ENCODE results near the gene HS3ST4. TPM values are rescaled to one million over a fixed set of nuclear protein-coding genes. Genes with fewer than 3 reads are reported as not detected.

The HS3ST4 gene
- total RNA-seq, 1 donor from 2014 or later: 1.5 TPM

- no peak overlapping the region for H3K27ac ChIP-seq
- H3K36me3 ChIP-seq: no peaks in the 10 kb centered on the region
- no peaks in the 10 kb centered on the region for H3K4me1 ChIP-seq
- H3K4me3 ChIP-seq: no peak overlapping the region
- no peaks in the 10 kb centered on the region for H3K27me3 ChIP-seq
- TF ChIP-seq POLR2AphosphoS5 (IDR thresholded peaks at IDR 0.05; ENCODE audit: insufficient read depth in 1 of 2, low read depth in 1 of 2): no peak
- no peak for TF ChIP-seq CTCF (IDR thresholded peaks at IDR 0.05)
- TF ChIP-seq POLR2A (IDR thresholded peaks at IDR 0.05): no peak
- intact Hi-C loops (cut with DNase I): no loop called here
- no peaks in the 10 kb centered on the region for H3K9me3 ChIP-seq
- no peak for DNase-seq (ENCODE audit: extremely low spot score in 2 of 2)
These were observed 162.4 kb downstream of the HS3ST4 start for GRCh38 chr16:25854141-25854540.

- H3K36me3 ChIP-seq: no peaks in the 10 kb centered on the region
- H3K9me3 ChIP-seq: no peaks in the 10 kb centered on the region
- H3K4me3 ChIP-seq: no peak overlapping the region
- intact Hi-C loops (cut with DNase I): no loop called here
- DNase-seq (ENCODE audit: extremely low spot score in 2 of 2): no peak
- H3K27ac ChIP-seq: no peak overlapping the region
- TF ChIP-seq POLR2AphosphoS5 (IDR thresholded peaks at IDR 0.05; ENCODE audit: insufficient read depth in 1 of 2, low read depth in 1 of 2): no peak
- no peak for TF ChIP-seq CTCF (IDR thresholded peaks at IDR 0.05)
- no peak for TF ChIP-seq POLR2A (IDR thresholded peaks at IDR 0.05)
- no peaks in the 10 kb centered on the region for H3K4me1 ChIP-seq
- H3K27me3 ChIP-seq: no peaks in the 10 kb centered on the region
These were observed 163.3 kb downstream of the HS3ST4 start for GRCh38 chr16:25855063-25855462.

- intact Hi-C loops (cut with DNase I): no loop called here
- TF ChIP-seq POLR2A (IDR thresholded peaks at IDR 0.05): no peak
- no peak for TF ChIP-seq POLR2AphosphoS5 (IDR thresholded peaks at IDR 0.05; ENCODE audit: insufficient read depth in 1 of 2, low read depth in 1 of 2)
- TF ChIP-seq CTCF (IDR thresholded peaks at IDR 0.05): no peak
These were observed 164.1 kb downstream of the HS3ST4 start for GRCh38 chr16:25855818-25856217.

GRCh38 chr16:25859645-25860044 is 167.9 kb downstream of the HS3ST4 start:
- Histone ChIP-seq H3K36me3 (no peaks in the 10 kb centered on the region), H3K27ac (no peak overlapping the region), H3K4me3 (no peak overlapping the region), H3K4me1 (no peaks in the 10 kb centered on the region), H3K27me3 (no peaks in the 10 kb centered on the region), H3K9me3 (no peaks in the 10 kb centered on the region)
- TF ChIP-seq POLR2A (IDR thresholded peaks at IDR 0.05): no peak
- no peak for TF ChIP-seq CTCF (IDR thresholded peaks at IDR 0.05)
- TF ChIP-seq POLR2AphosphoS5 (IDR thresholded peaks at IDR 0.05; ENCODE audit: insufficient read depth in 1 of 2, low read depth in 1 of 2): no peak
- no peak for DNase-seq (ENCODE audit: extremely low spot score in 2 of 2)
- intact Hi-C loops (cut with DNase I): no loop called here

More at GRCh38 chr16:25855818-25856217, 164.1 kb downstream of the HS3ST4 start:
- H3K27me3 ChIP-seq: no peaks in the 10 kb centered on the region
- no peaks in the 10 kb centered on the region for H3K9me3 ChIP-seq
- DNase-seq (ENCODE audit: extremely low spot score in 2 of 2): no peak
- H3K27ac ChIP-seq: no peak overlapping the region
- H3K4me1 ChIP-seq: no peaks in the 10 kb centered on the region
- no peak overlapping the region for H3K4me3 ChIP-seq
- no peaks in the 10 kb centered on the region for H3K36me3 ChIP-seq

GRCh38 chr16:25867041-25867440 is 175.3 kb downstream of the HS3ST4 start:
- no peaks in the 10 kb centered on the region for H3K4me1 ChIP-seq
- no peak for TF ChIP-seq POLR2AphosphoS5 (IDR thresholded peaks at IDR 0.05; ENCODE audit: insufficient read depth in 1 of 2, low read depth in 1 of 2)
- TF ChIP-seq POLR2A (IDR thresholded peaks at IDR 0.05): no peak
- no peak overlapping the region for H3K27ac ChIP-seq
- H3K27me3 ChIP-seq: no peaks in the 10 kb centered on the region
- intact Hi-C loops (cut with DNase I): no loop called here
- H3K9me3 ChIP-seq: no peaks in the 10 kb centered on the region
- no peak overlapping the region for H3K4me3 ChIP-seq
- H3K36me3 ChIP-seq: no peaks in the 10 kb centered on the region
- DNase-seq (ENCODE audit: extremely low spot score in 2 of 2): no peak

Data from vagina (tissue), 2 donors.